Measurements from ENCODE around the gene TTC33.
"Not testable (repeated sequence)": the region's sequence is repeated elsewhere in the genome, so short reads cannot be mapped to it uniquely, and the experiment has no call there.

Gene TTC33

DNA sequence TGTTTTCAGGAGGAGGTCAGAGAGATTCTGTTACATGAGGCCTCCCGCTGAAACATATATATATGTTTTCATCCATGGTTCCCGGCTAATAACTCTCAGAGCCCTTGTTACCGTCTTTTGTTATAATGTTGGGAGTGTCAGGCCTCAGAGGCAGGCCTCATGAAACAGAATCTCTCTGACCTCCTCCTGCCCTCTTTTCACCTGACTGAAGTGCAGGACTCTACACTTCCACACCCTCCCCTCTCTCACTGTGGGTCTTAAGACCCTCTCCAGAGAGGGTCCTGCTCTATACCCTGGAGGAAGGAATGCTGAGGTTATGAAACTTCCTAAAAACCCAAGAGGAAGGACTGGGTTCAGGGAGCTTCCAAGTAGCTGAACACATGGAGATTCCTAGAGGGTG is 104.6 kb downstream of the TTC33 start:
- DNase-seq, result no peak

DNA sequence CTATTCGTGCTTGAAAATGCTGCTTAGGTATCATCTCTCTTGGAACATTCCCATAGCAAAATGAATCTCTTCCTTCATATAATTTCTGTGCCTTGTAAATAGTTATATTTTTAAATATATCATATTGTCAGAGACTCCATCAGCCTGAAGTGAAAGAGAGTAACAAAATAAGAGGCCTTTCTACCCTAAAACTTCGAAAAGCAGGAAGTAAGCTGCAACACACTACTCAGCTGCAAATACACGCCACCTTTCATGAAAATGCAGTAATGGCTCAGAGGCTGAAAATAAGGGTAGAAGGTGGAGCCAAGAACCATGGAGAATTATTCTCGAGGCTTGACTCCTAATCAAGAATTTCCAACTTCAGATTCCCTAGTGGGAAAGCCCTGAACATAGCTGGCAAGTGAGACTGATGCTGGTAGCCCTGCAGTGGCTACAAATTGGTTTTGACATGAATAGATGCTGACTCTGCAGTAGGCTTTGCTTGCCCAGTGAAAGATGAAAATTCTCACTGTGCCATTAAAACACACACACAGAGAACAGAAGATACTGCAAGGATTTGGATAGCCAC is 106.2 kb downstream of the TTC33 start:
- no peak for DNase-seq

DNA sequence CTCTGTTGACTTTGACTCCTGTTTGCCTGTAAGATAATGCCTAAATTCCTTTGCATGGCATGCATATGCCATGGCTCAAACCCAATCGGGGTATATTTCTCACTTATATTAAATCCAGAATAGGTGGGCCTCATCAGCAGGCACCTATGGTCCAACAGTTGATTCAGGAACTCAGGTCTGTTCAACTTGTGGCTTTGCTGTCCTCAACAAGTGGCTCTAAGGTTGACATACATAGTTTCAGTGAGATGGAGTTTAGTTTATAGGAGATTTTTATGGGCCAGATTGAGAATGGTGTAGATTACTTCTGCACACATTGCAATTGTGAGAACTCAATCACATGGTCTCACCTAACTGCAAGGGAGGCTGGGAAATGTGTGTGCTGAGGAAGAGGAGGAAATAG is 107.6 kb downstream of the TTC33 start:
- no peak for DNase-seq

DNA sequence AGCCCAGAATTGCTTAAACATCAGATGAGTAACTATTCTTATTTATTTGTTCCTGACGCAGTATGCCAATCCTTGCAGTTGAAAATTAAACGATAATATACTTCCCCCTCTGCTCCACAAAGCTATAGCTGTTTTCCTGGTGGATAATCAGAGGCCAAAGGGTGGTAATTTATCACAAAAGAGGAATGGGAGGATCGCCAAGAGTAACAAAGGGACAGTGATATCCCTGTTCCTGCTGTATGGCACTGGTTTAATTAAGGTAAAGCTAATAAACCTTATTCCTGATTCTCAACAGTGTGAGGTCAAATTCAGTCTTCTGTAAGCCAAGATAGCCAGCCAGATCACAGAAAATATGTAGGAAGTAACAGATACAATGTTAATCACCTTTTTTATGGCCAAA is 109.5 kb downstream of the TTC33 start:
- DNase-seq, result no peak

DNA sequence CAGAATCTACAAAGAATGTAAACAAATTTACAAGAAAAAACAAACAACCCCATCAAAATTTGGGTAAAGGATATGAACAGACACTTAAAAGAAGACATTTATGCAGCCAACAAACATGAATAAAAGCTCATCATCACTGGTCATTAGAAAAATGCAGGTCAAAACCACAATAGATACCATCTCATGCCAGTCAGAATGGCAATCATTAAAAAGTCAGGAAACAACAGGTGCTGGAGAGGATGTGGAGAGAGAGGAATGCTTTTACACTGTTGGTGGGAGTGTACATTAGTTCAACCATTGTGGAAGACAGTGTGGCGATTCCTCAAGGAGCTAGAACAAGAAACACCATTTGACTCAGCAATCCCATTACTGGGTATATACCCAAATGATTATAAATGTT is 116.2 kb downstream of the TTC33 start:
- DNase-seq, result not testable (repeated sequence)

DNA sequence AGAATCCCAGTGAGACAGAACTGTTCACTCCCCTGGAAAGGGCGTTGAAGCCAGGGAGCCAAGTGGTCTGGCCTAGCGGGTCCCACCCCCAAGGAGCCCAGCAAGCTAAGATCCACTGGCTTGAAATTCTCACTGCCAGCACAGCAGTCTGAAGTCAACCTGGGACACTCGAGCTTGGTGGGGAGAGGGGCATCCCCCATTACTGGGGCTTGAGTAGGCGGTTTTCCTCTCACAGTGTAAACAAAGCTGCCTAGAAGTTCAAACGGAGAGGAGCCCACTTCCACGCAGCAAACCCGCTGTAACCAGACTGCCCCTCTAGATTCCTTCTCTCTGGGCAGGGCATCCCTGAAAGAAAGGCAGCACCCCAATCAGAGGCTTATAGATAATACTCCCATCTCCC is 121.2 kb downstream of the TTC33 start:
- DNase-seq, result no peak

DNA sequence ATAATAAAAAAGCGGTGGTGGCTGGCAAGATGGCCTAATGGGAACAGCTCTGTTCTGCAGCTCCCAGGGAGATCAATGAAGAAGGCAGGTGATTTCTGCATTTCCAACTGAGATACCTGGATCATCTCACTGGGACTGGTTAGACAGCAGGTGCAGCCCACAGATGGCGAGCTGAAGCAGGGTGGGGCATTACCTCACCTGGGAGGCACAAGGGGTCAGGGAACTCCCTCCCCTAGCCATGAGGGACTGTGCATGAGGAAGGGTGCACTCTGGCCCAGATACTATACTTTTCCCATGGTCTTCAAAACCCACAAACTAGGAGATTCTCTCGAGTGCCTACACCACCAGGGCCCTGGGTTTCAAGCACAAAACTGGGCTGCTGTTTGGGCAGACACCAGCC is 121.6 kb downstream of the TTC33 start:
- no peak for DNase-seq

DNA sequence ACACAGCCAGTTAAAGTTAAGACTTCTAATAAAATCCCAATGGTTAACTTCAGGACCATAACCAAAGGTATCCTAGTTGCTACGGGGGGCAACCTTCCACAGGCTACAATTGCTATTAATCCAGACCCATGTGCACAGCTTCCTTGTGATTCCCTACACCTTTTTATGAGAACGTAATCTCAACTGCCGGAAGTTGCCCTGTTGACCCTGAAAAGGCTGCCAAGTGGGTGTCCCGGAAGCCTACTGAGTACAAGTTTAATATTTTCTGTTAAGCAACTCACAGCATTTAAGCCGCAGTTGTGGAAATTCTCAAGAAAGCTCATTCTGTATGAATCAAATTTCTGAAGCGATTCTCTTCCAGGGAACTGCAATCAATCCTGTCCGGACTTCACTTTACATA is 124.5 kb downstream of the TTC33 start:
- no peak for DNase-seq

DNA sequence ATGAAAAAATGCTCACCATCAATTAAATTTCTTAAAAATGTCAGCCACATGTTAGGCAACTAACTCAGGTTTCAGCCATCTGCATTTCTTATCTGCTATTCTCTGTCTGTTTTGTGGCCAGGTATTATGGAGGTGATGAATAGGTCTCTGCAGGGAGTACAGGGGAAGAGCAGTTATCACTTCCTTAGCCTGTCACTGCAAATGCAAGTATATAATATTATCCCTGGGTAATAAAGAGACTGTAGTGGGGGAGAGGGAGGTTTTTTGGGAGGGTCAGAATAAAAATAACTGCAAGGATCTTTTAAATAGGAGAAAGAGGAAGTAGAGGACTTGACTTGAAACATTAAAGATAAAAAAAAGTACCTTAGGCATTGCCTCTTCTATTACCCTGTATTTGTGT is 125.6 kb downstream of the TTC33 start:
- no peak for DNase-seq

DNA sequence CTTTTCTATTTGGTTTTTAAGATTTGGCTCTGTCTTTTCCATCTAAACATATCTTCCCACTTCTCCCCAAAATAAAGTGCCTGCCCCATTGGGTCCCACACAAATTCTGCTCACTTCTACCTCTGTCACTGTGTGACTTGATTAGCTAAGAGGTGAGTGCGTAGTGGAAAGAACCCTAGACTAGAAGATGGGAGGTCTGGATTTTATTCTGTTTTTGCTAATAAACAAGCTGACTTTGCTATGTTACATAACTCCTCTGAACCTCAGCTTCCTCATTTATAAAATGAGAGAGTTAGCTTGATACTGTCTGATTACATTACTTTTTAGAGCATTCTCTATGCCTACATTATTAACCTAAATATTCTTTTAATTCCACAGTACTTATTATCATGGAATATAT is 127.4 kb downstream of the TTC33 start:
- no peak for DNase-seq

DNA sequence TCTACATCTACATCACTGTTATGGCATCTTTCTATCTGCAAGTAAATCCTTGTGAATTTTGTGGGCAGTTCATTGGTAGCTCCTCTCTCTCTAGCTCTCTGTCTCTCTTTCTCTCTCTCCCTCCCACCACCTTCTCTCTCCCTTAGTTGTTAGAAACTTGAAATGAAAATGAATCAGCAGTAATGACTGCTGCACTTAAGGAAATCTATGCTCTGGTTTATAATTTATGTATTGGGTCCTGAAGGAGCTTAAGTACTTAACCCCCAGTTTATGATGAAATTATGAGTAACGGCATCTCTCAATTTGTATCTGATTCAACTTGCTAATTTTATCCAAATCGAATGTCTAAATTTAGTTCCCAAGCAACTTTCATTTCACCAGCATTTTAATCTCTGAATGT is 128.1 kb downstream of the TTC33 start:
- DNase-seq, result no peak

DNA sequence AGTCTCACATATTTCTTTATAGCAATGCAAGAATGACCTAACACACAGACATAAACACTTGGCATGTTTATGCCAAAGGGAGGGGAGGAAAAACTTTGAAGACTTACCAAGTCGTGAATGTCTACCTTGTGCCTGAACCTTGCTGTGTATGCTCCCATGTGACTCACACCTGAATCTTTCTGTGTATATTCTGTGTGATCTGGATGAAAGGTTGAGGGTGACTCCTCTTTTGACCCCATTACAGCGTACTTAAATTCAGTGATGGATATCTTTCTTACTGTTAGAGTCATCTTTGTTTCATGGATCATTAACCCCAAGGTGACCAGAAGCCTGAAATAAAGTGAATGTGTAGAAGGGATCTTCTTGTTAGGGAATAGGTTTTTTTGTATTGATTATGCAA is 129.0 kb downstream of the TTC33 start:
- no peak for DNase-seq

DNA sequence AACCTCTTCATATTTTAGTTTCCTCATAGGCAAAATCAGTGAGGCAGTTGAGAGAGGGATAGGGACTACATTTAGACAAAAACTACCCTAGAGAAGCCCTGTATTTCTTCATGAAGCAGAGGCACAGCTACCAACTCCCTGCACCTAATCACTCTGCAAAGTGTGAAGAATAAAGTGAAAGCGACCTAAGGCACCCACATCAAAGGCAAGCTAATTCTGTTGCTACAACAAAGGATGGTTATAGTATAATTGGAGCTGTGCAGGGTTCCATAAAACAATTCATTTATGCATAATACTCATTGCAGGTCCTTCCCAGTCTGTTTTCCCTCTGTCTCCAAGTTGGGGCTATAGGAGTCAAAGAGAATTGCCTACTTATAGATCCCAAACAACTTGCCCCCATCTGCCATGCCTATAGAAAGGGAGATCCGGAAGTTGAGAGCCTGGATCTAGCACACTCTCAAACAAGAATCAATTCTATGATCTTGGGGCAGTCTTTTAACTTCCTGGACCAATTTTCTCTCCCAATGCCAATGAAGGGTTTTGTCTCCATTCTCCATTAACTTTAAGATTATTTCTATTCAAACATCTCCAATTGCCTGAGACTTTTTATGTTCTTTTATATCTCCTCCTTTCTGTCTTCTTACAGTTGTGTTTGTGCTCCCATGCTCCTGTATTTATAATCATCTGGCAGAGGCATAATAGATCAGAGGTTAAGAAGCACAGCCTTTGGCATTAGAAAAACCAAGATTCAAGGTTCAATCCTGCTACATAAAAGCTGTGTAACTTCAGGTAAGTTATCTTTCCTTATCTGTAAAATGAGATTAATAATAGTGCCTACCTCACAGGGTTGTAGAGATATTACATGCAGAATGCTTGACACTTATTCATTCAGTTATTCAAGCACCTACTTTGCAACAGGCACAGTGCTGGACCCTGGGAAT is 132.0 kb downstream of the TTC33 start:
- DNase-seq, result peak; percentile 15

DNA sequence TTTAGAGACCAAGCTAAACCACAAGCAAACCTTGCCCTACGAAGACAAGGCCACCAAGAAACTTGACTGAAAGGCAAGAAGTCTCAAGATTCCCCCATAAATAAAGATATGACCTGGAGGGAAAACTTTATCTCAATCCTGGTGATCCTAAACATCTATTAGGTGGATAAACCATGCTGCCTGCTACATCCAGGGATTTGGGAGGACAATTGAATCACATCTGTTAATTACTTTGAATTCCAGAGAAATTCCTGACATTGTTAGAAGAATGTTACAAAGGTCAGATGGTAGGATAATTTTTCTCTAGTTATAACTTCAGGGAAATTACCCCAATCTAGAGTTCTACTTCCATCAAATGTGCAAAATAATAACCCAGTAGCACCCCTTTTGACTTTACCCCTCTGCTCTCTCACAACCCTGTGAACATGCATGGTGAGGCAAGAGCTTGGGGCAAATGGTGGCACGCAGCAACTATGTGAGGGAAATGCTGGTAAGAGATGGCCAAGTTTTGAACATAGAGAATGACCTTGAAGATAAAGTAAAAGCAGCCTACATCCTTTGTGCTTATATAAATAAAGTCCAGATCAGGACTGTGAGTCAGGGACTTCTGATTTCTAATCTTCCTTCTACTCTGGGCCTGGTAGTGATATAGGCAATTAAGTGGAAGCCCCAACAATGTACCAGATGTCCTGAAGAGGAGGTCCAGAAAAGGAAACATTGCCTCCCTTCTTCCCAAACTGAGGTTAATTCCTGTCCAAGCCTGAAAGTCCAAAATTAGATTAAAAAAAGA is 133.1 kb downstream of the TTC33 start:
- DNase-seq, result no peak

DNA sequence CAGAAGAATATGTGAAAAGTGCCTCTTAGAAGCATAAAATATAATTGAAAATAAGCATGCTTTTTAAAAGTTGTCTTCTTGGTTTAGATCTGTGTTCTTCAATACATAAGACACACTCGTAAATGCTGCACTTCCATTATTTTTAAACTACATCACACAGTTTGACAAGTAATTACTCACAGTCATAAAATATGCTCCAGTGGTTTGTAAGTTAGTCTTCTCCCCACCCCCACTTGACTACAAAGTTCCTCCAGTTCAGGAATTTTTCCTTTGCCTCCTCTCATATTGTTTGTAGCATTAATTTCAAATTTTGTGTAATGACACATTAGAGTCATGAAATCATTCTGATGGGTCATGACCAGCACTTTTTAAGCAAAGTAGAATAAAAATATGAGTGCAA is 136.3 kb downstream of the TTC33 start:
- DNase-seq, result no peak

DNA sequence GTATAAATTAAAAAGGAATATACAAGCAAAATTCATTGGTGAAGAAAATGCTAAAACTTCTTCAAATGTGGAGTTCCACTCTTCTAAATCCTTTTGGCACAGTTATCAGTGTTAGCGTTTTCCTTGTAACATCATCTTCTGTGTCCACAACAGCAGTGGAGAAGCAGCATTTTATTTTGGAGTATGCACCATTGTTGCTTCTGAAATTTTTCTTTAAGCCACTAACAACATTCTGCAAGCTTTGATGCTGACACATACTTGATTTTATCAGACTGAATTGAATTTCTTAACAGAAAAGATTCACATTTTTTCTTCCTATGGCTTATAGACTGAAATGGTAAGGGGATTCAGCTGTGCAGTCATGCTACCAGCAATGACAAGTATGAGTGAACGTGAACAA is 136.8 kb downstream of the TTC33 start:
- DNase-seq, result no peak

DNA sequence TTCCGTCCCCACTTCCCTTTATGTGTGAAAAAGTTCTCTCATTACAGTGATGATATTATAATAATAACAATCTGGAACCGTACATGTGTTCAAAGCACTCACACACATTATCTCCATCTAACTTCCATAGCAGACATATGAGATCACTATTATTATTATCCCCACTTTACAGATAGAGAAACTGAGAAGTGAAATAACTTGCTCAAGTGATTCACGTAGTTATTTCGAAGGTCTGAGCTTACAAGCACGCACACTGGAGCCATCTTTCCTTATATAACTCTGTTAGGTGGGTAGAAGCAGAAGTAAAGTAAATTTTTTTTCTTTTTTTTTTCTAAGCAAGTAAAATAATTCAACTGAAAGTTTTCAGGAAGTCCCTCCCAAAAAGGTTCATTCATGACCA is 139.0 kb downstream of the TTC33 start:
- DNase-seq, result no peak

DNA sequence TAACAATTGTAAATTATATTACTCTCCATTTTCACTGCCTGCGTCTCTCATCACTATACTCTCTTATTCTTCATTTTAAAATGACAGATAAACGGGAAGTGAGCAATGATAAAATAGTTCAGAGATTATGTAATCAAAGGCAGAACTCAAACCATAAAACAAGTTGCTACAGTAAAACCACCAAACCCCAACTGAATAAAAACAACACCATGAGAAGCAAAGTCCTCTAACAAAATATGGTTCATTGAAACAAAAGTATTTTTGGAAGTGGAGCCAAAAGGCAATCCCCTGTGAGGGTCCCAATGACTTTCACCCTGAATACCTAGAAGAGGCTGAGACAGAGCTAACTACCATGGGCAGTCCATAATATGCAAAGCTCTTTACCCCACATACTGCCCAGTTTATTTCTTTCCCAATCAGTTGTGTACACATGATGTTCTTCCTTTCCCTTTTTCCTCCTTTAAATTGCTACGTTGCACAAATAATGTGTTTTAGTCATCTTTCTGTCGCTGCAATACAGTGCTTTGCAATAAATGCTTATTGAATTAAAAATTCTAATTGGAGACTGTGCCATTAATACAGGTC is 140.1 kb downstream of the TTC33 start:
- DNase-seq, result peak; percentile 15

DNA sequence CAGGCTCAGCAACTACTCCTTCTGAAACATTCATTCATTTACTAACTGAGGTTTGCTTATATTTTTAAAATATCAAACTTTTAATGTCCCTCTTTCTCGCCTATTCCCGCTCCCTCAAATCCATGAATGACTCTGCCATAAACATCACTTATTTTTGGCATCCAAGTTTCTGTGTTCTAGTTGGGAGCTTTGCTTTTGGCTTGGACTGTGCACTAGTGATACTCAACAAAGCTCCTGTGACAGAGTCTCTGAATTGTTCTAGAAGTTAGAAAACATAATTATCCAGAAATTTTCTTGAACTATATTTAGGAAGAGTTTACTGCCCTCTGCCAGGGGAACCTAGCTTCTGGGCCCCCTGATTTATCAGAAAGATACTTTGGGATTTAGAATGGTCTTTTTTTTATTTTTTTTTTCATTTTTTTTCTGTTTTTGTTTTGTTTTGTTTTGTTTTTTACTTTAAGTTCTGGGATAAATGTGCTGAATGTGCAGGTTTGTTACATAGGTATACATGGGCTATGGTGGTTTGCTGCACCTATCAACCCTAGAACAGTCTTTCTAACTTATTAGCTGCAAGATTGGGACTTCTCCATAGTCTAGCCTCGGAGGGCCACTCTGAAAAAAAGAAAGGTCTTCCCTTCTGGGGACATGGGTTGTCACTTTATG is 140.7 kb downstream of the TTC33 start:
- no peak for DNase-seq

DNA sequence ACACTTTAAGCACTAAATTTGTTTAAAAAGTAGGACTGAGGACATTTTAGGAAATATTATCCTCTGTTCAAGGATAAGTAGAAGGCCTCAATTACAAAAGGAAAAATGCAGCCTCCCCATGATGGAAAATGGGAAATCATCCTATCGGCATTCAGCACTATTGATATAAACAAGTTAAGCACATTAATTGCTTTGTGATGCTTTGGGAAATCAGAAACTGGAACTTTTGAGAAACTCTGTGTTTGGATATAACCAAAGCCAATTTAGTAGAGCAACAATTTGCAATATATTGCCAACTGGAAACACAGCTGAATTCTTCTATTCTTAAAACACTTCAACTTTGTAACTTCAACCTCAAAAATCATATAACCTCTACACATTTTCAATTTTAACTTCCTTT is 141.3 kb downstream of the TTC33 start:
- no peak for DNase-seq

DNA sequence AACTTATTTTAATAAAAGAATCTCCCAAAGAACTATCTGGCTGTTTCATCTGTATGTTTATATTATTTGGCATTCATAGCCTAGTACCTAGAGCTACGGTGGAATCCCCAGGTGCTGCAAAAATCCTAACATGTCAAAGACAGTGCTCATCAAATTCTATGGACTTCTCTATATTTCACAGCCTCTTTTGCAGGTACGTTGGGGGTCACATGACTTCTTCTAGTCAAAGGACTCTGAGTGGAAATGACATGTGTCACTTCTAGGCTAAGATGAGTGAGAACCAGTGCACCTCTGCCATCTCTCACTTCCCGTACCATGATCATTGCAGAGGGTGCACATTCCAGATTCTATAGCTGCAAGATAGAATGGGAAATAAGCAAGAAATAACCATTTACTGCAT is 148.6 kb downstream of the TTC33 start:
- no peak for DNase-seq

DNA sequence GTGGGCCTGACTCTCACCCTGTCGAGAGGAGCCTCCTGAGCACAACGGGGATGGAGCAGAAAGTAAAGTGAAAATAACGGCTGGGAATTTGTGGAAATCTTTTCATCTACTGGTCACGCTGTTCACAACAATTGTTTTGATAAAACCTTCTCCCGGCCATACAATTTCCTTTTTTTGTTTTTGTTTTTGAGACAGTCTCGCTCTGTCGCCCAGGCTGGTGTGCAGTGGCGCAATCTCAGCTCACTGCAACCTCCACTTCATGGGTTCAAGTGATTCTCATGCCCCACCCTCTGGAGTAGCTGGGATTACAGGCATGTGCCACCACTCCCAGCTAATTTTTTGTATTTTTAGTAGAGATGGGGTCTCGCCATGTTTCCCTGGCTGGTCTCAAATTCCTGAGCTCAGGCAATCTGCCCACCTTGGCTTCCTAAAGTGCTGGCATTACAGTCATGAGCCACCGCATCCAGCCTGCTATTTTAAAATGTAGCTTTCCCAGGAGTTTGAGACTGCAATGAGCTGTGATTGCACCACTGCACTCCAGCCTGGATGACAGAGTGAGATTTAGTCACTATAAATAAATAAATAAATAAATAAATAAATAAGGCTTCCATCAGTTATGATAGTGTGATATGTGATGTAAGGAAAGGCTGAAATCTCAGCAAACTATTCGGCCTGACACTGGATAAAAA is 149.5 kb downstream of the TTC33 start:
- DNase-seq, result no peak

All from activated CD4-positive, alpha-beta T cell treated with anti-CD3 and anti-CD28 coated beads, Interleukin-2, Interleukin-6, amounts not matched to agents 100 ng/mL and 50 ng/mL, durations not matched to agents 16 hours and 8 hours (primary cell).